GM10266 (cell line): ENCODE measurements around the gene PRPSAP2.

Source experiments
- DNase-seq: peaks from one replicate; pipeline ENCODE4 v3.0.0; 2012; ENCODE audit errors: extremely low spot score
- TF ChIP-seq, protein P1 (sequence below): IDR thresholded peaks from 2 replicates; pipeline ENCODE4 v1.5.1; 2012; ENCODE audit warnings: mild to moderate bottlenecking, low read depth; ENCODE audit not compliant: control insufficient read depth, insufficient read depth; ENCODE audit errors: missing control alignments

The PRPSAP2 gene

DNA sequence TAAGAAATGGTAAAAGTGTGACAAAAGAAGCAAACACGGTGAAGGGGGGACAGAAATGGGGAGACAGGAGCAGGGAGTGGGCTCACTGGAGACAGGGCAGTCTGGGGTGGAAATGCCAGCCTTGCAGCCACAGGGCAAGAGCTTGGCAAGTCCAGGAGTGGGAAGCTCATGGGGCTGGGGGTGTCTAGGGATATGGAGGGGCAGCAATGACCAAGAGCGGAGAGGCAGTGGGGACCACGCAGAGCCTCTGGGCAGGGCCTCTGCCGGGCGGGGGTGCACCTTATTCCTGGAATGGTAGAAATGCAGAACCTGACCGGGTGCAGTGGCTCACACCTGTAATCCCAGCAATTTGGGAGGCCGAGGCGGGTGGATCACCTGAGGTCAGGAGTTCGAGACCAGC lies 106.6 kb downstream of the PRPSAP2 start:
- TF ChIP-seq, protein P1, sequence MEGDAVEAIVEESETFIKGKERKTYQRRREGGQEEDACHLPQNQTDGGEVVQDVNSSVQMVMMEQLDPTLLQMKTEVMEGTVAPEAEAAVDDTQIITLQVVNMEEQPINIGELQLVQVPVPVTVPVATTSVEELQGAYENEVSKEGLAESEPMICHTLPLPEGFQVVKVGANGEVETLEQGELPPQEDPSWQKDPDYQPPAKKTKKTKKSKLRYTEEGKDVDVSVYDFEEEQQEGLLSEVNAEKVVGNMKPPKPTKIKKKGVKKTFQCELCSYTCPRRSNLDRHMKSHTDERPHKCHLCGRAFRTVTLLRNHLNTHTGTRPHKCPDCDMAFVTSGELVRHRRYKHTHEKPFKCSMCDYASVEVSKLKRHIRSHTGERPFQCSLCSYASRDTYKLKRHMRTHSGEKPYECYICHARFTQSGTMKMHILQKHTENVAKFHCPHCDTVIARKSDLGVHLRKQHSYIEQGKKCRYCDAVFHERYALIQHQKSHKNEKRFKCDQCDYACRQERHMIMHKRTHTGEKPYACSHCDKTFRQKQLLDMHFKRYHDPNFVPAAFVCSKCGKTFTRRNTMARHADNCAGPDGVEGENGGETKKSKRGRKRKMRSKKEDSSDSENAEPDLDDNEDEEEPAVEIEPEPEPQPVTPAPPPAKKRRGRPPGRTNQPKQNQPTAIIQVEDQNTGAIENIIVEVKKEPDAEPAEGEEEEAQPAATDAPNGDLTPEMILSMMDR = no peak
- DNase-seq = no peak

DNA sequence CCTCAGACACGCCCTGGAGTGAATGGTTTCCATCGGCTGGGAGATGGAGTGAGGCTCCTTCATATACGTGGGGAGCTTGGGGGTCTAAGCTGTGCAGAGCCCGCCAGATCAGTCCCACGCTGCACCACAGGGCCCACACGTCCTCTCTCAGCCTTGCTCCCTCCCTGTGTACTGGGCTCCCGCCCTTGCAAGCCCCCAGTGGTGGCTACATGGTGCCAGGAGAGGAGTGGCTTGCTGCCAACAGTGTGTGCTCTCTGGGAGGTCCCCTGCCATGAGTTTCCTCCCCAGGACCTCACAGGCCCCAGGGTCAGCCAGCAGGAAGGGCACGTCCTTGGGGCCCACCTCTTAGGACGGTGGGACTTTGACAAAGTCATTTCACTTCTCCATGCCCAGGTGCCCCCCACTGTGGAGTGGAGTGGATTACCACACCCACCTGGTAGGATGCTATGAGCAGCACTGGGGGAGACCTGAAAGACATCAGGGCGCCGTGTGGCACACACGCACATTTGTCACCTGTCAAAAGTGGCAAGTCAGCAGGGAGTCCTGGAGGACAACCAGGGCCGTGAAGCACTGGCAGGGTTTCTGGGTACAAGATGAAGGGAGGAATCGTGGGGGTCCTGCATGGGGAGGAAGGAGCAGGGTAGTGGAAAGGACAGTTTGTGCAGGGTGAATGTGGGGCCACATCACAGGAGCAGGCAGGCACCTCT lies 107.8 kb downstream of the PRPSAP2 start:
- TF ChIP-seq, protein P1 = no peak
- DNase-seq = no peak

DNA sequence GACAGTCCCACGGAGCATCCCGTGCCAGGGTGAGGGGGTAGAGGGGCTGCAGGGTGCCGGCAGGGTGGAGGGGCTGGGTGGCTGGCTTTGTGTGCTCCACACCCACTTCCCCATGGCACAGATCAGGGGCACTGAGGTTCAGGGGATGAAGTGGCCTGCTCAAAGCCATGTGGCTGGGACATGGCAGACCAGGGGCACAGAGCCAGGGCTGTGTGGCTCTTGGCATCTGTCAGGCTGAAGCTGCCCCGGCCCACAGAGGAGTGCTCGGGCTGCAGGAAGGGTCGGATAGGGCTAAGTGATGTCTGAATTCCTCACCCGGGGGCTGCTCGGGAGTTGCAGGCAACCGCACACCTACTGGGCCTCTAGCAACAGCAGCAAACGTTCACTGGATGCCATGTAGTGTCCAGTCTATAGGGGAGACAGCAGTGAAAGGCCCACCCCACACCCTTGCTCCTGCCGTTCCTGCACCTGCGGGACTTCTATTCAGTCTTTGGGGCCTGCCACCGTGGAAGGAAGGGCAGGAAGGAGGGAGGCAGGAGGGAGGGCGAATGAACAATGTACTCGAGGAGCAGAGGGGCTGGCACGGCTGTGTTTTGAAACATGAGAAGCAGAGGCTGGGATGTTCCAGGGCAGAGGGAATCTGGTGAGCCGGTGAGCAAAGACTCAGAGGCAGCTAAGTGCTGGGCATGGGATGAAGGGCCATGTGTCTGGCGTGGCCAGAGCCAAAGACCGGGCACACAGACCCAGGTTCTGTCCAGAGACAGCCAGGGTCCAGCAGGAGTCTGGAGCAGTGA lies 109.1 kb downstream of the PRPSAP2 start:
- TF ChIP-seq, protein P1 = no peak
- no peak for DNase-seq

DNA sequence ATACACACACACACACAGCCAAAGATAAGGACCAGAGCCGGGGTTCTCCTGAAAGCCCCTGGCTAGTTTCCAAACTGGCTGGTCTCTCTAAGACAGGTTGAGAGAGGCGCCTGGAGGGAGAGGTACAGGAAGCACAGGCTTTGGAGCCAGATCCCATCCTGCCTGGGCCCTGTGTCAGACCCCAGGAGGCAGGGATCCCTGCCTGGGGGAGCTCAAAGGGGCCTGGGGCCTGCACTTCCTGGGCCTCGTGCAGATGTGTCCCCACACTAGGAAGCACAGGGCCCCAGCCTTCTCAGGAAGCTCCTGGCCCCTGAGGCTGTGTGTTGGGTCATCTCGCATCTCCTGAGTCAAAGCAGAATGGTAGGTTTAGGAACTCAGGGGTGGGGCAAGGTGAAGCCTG lies 110.0 kb downstream of the PRPSAP2 start:
- DNase-seq = no peak
- TF ChIP-seq, protein P1 = no peak

DNA sequence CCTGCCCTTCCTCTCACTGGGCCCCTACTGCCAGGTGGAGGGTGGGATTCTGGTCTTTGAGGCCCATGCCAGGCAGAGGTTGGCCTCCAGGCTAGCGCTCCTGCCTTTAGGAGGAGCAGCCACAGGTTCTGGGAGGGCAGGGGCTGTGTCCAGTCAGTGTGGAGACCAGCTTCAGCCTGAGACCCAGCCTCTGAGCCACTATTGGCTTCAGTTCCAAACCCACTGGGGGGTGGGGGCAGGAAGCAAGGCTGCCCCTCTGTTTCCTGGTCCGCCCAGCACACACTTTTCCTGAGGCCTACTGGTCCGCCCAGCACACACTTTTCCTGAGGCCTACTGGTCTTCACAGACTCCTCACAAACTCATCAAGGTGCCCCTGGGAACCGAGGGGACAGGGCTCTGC lies 110.4 kb downstream of the PRPSAP2 start:
- DNase-seq = no peak
- TF ChIP-seq, protein P1 = no peak

DNA sequence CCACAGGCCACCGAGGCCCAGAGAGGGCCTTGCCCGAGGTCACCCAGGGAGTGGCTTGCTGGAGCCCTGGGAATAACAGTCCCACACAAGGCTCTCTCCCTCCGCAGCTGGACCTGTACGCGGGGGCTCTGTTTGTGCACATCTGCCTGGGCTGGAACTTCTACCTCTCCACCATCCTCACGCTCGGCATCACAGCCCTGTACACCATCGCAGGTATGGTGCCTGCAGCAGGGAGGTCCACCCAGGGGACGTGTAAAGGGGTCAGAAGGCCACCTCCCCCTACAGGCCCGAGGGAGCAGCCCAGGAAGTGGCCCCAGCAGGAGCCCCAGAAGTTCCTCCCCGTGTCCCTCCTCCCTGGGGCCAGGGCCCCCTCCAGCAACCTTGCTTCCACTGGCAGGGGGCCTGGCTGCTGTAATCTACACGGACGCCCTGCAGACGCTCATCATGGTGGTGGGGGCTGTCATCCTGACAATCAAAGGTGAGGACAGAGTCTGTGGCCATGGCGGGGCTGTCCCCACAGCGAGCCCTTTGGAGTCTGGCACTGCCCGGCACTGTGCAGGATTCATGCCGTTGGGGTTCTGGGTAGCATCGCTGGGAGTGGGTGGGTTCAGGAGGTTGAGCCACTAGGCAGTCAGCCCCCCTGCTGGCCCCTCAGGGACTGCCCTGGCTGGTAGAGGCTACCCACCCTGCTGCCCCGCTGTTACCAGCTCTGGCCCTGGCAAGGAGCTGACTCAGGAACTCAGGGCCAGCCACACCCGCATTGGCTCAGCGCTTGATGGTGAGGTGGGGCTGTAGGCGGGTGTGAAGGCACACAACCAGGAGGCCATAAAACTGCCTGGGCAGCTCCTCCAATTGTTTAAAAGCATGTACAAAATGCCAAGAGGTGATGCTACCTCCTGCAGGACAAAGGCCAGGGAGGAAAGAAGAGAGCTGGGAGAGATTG lies 111.3 kb downstream of the PRPSAP2 start:
- TF ChIP-seq, protein P1 = no peak

More for the DNA sequence above, 111.3 kb downstream of the PRPSAP2 start:
- DNase-seq = no peak
